ENCODE results near the gene DCTN1. TPM values are rescaled to one million over a fixed set of nuclear protein-coding genes. Genes with fewer than 3 reads are reported as not detected.

Gene DCTN1
- total RNA-seq, 4 donors from 2014 or later = 83.4 to 122 (median 105) TPM

GRCh38 chr2:74420006-74420405 is 39.9 kb upstream of the DCTN1 start:
- Histone ChIP-seq H3K27me3 (no peaks in the 10 kb centered on the region), H3K4me1 (peaks cover 30% of the 10 kb centered on the region), H3K9me3 (no peaks in the 10 kb centered on the region), H3K4me3 (no peak overlapping the region), H3K27ac (no peak overlapping the region), H3K36me3 (no peaks in the 10 kb centered on the region)
- TF ChIP-seq POLR2A (IDR thresholded peaks at IDR 0.05) (no peak), CTCF (IDR thresholded peaks at IDR 0.05) (no peak), EP300 (IDR thresholded peaks at IDR 0.05) (no peak), POLR2AphosphoS5 (IDR thresholded peaks at IDR 0.05) (no peak)
- whole genome bisulfite sequencing = 81% methylated on average over 2 of the region's 2 CpGs
- no peak for DNase-seq (ENCODE audit: low spot score in 2 of 2)

- DNase-seq (ENCODE audit: low spot score in 2 of 2) = no peak
- WGBS = 92% methylated on average over 1 of the region's 1 CpG
Measured at GRCh38 chr2:74419345-74419744, 39.2 kb upstream of the DCTN1 start.

GRCh38 chr2:74418312-74418711 is 38.2 kb upstream of the DCTN1 start:
- no peak for DNase-seq (ENCODE audit: low spot score in 2 of 2)
- H3K4me1 ChIP-seq = peaks cover 47% of the 10 kb centered on the region
- TF ChIP-seq EP300 (IDR thresholded peaks at IDR 0.05) (no peak), POLR2AphosphoS5 (IDR thresholded peaks at IDR 0.05) (no peak), POLR2A (IDR thresholded peaks at IDR 0.05) (no peak), CTCF (IDR thresholded peaks at IDR 0.05) (no peak)

More at GRCh38 chr2:74419345-74419744, 39.2 kb upstream of the DCTN1 start:
- Histone ChIP-seq H3K4me1 (peaks cover 36% of the 10 kb centered on the region), H3K27me3 (no peaks in the 10 kb centered on the region), H3K36me3 (no peaks in the 10 kb centered on the region), H3K9me3 (no peaks in the 10 kb centered on the region), H3K27ac (no peak overlapping the region), H3K4me3 (no peak overlapping the region)
- TF ChIP-seq EP300 (IDR thresholded peaks at IDR 0.05) (no peak), POLR2A (IDR thresholded peaks at IDR 0.05) (no peak), POLR2AphosphoS5 (IDR thresholded peaks at IDR 0.05) (no peak), CTCF (IDR thresholded peaks at IDR 0.05) (no peak)

GRCh38 chr2:74417763-74418162 is 37.7 kb upstream of the DCTN1 start:
- Histone ChIP-seq H3K27ac (no peak overlapping the region), H3K9me3 (no peaks in the 10 kb centered on the region), H3K4me1 (peaks cover 49% of the 10 kb centered on the region), H3K36me3 (no peaks in the 10 kb centered on the region), H3K27me3 (no peaks in the 10 kb centered on the region), H3K4me3 (no peak overlapping the region)
- WGBS = 90% methylated on average over 6 of the region's 6 CpGs
- no peak for DNase-seq (ENCODE audit: low spot score in 2 of 2)
- no peak for TF ChIP-seq CTCF (IDR thresholded peaks at IDR 0.05)
- TF ChIP-seq POLR2AphosphoS5 (IDR thresholded peaks at IDR 0.05) = no peak
- TF ChIP-seq EP300 (IDR thresholded peaks at IDR 0.05) = no peak
- no peak for TF ChIP-seq POLR2A (IDR thresholded peaks at IDR 0.05)

More at GRCh38 chr2:74418312-74418711, 38.2 kb upstream of the DCTN1 start:
- H3K27ac ChIP-seq = no peak overlapping the region
- no peaks in the 10 kb centered on the region for H3K36me3 ChIP-seq
- no peak overlapping the region for H3K4me3 ChIP-seq
- no peaks in the 10 kb centered on the region for H3K27me3 ChIP-seq
- H3K9me3 ChIP-seq = no peaks in the 10 kb centered on the region
- 89% methylated on average over 27 of the region's 27 CpGs for WGBS

GRCh38 chr2:74417197-74417596 is 37.1 kb upstream of the DCTN1 start:
- no peak for DNase-seq (ENCODE audit: low spot score in 2 of 2)
- TF ChIP-seq POLR2A (IDR thresholded peaks at IDR 0.05) = no peak
- TF ChIP-seq EP300 (IDR thresholded peaks at IDR 0.05) = no peak
- TF ChIP-seq CTCF (IDR thresholded peaks at IDR 0.05) = no peak
- TF ChIP-seq POLR2AphosphoS5 (IDR thresholded peaks at IDR 0.05) = no peak
- H3K27ac ChIP-seq = no peak overlapping the region
- H3K27me3 ChIP-seq = no peaks in the 10 kb centered on the region
- no peak overlapping the region for H3K4me3 ChIP-seq
- H3K36me3 ChIP-seq = no peaks in the 10 kb centered on the region
- peaks cover 44% of the 10 kb centered on the region for H3K4me1 ChIP-seq
- WGBS = 85% methylated on average over 3 of the region's 3 CpGs
- no peaks in the 10 kb centered on the region for H3K9me3 ChIP-seq

All from suprapubic skin (tissue), 4 donors.